H1 (cell line): ENCODE measurements around the gene TOR4A. TPM values are rescaled to one million over a fixed set of nuclear protein-coding genes. Genes with fewer than 3 reads are reported as not detected.

Experiments used
- CTCF ChIA-PET: fragments of 300-600 bp; sonication (Branson Sonifier 250); formaldehyde crosslinking; loops from one replicate; lab custom pipeline; 2021; ENCODE audit not compliant: partially characterized antibody; lab: Charles Lee
- POLR2A ChIA-PET: fragments of 300-600 bp; sonication (Branson Sonifier 250); formaldehyde crosslinking; loops from one replicate; lab custom pipeline; 2021; ENCODE audit warnings: inconsistent platforms; ENCODE audit not compliant: partially characterized antibody; lab: Charles Lee
- DNase-seq, 2 experiments: peaks; one replicate each; pipeline versions ENCODE4 v3.0.0 to v3.0.0-alpha.2; 2010 to 2022; ENCODE audit warnings: low spot score in 2 of 2, low read depth in 1 of 2, mixed read lengths in 1 of 2
- FAIRE-seq: peaks from 2 replicates; lab custom pipeline; 2011; peaks lifted over from hg19 to GRCh38; lab: Jason Lieb, UNC
- H2AFZ ChIP-seq: 2 replicates; pipeline ENCODE4 v1.8.1; 2012; ENCODE audit warnings: low read length, inconsistent platforms
- H2AK5ac ChIP-seq: 2 replicates; pipeline ENCODE4 v1.6.1; 2013; ENCODE audit warnings: low read depth, low read length
- H2BK120ac ChIP-seq: replicated peaks from 2 replicates; pipeline ENCODE3; 2013; ENCODE audit warnings: low read depth, low read length, inconsistent platforms
- H2BK12ac ChIP-seq: 2 replicates; pipeline ENCODE4 v1.6.1; 2013; ENCODE audit warnings: low read depth, low read length
- H2BK15ac ChIP-seq: 2 replicates; pipeline ENCODE4 v1.6.1; 2013; ENCODE audit warnings: low read length
- H2BK20ac ChIP-seq: 2 replicates; pipeline ENCODE4 v1.6.1; 2013; ENCODE audit warnings: low read length
- H2BK5ac ChIP-seq: 2 replicates; pipeline ENCODE4 v1.6.1; 2013; ENCODE audit warnings: low read depth, low read length
- H3K14ac ChIP-seq: 2 replicates; pipeline ENCODE4 v1.6.1; 2013; ENCODE audit warnings: inconsistent platforms; ENCODE audit not compliant: insufficient read length
- H3K18ac ChIP-seq: 2 replicates; pipeline ENCODE4 v1.6.1; 2013; ENCODE audit warnings: low read length; ENCODE audit errors: extremely low read depth
- H3K23ac ChIP-seq: 2 replicates; pipeline ENCODE4 v1.6.1; 2013; ENCODE audit warnings: inconsistent platforms; ENCODE audit not compliant: insufficient read length
- H3K23me2 ChIP-seq: 2 replicates; pipeline ENCODE4 v1.6.1; 2013; ENCODE audit warnings: low read depth, low read length
- H3K27ac ChIP-seq: 2 replicates; pipeline ENCODE4 v1.6.1; 2011; ENCODE audit warnings: low read depth, low read length, inconsistent platforms
- H3K27me3 ChIP-seq, 4 experiments: replicated peaks in 1 of 4; 1 replicate in 1 of 4; 2 replicates in 3 of 4; pipeline versions ENCODE4 v1.6.1 to v1.8.1; 2011 to 2013; ENCODE audit warnings: low read length in 3 of 4, mild to moderate bottlenecking in 3 of 4, inconsistent platforms in 2 of 4, mixed read lengths in 2 of 4, moderate library complexity in 1 of 4; ENCODE audit not compliant: control insufficient read depth in 3 of 4, insufficient read depth in 3 of 4; ENCODE audit errors: extremely low read depth in 1 of 4
- H3K36me3 ChIP-seq, 4 experiments: 2 replicates each; pipeline versions ENCODE4 v1.6.1 to v1.8.1; 2011 to 2013; ENCODE audit warnings: mild to moderate bottlenecking in 4 of 4, low read length in 3 of 4, moderate library complexity in 2 of 4, control low read depth in 1 of 4, inconsistent platforms in 1 of 4; ENCODE audit not compliant: insufficient read depth in 4 of 4, control insufficient read depth in 2 of 4
- H3K4ac ChIP-seq: replicated peaks from 2 replicates; pipeline ENCODE3; 2013; ENCODE audit warnings: low read length, low read depth, mixed read lengths, inconsistent platforms; ENCODE audit not compliant: insufficient read length
- H3K4me1 ChIP-seq, 4 experiments: replicated peaks in 1 of 4; 1 replicate in 1 of 4; 2 replicates in 3 of 4; pipeline versions ENCODE4 v1.6.1 to v1.8.1; 2011 to 2013; ENCODE audit warnings: low read length in 3 of 4, inconsistent platforms in 2 of 4, mixed read lengths in 1 of 4; ENCODE audit not compliant: insufficient read depth in 4 of 4, control insufficient read depth in 3 of 4
- H3K4me2 ChIP-seq, 2 experiments: 2 replicates each; pipeline versions ENCODE4 v1.6.1 to v1.8.1; 2011 to 2013; ENCODE audit warnings: low read depth in 2 of 2, low read length in 2 of 2, control low read depth in 1 of 2, inconsistent platforms in 1 of 2, mild to moderate bottlenecking in 1 of 2; ENCODE audit not compliant: insufficient read depth in 1 of 2
- H3K4me3 ChIP-seq, 4 experiments: fragments of 200-600, 300-600 bp in 1 of 4; sonication (generic), shearing (Covaris generic), sonication (Bioruptor Twin) in 1 of 4; 2 replicates each; pipeline versions ENCODE4 v1.5.1 to v1.8.1; 2011 to 2016; ENCODE audit warnings: low read length in 4 of 4, low read depth in 3 of 4, control low read depth in 2 of 4, inconsistent platforms in 2 of 4, mild to moderate bottlenecking in 2 of 4, mixed read lengths in 1 of 4, moderate library complexity in 1 of 4; ENCODE audit not compliant: insufficient read depth in 2 of 4; ENCODE audit errors: extremely low read depth in 1 of 4
- H3K56ac ChIP-seq: replicated peaks from 2 replicates; pipeline ENCODE3; 2013; ENCODE audit warnings: low read depth, mild to moderate bottlenecking, mixed read lengths, low read length, inconsistent platforms; ENCODE audit not compliant: insufficient read length
- H3K79me1 ChIP-seq: 2 replicates; pipeline ENCODE4 v1.6.1; 2013; ENCODE audit warnings: low read depth, low read length, control low read depth
- H3K79me2 ChIP-seq, 2 experiments: 2 replicates each; pipeline versions ENCODE4 v1.6.1 to v1.8.1; 2012 to 2013; ENCODE audit warnings: low read length in 2 of 2, mild to moderate bottlenecking in 2 of 2, inconsistent platforms in 1 of 2; ENCODE audit not compliant: insufficient read depth in 2 of 2, control insufficient read depth in 1 of 2
- H3K9ac ChIP-seq, 4 experiments: replicated peaks in 1 of 4; 1 replicate in 1 of 4; 2 replicates in 3 of 4; pipeline versions ENCODE4 v1.6.1 to v1.8.1; 2011 to 2013; ENCODE audit warnings: low read depth in 3 of 4, low read length in 3 of 4, control low read depth in 2 of 4, mild to moderate bottlenecking in 2 of 4, moderate library complexity in 2 of 4, inconsistent platforms in 1 of 4; ENCODE audit errors: extremely low read depth in 1 of 4
- H3K9me3 ChIP-seq, 2 experiments: 2 replicates each; pipeline versions ENCODE4 v1.6.1 to v1.8.1; 2012 to 2013; ENCODE audit warnings: mild to moderate bottlenecking in 2 of 2, moderate library complexity in 2 of 2, control low read depth in 1 of 2, inconsistent platforms in 1 of 2, low read depth in 1 of 2, low read length in 1 of 2, mixed read lengths in 1 of 2; ENCODE audit not compliant: insufficient read depth in 2 of 2
- H4K20me1 ChIP-seq, 2 experiments: replicated peaks in 1 of 2; 2 replicates each; pipeline versions ENCODE3 to v1.8.1; 2011 to 2013; ENCODE audit warnings: inconsistent platforms in 2 of 2, low read length in 2 of 2, mild to moderate bottlenecking in 1 of 2; ENCODE audit not compliant: insufficient read depth in 2 of 2, control insufficient read depth in 1 of 2
- H4K5ac ChIP-seq: 2 replicates; pipeline ENCODE4 v1.6.1; 2013; ENCODE audit warnings: low read length, low read depth, mixed read lengths, inconsistent platforms; ENCODE audit not compliant: insufficient read length
- H4K8ac ChIP-seq: 2 replicates; pipeline ENCODE4 v1.8.0; 2013; ENCODE audit warnings: mild to moderate bottlenecking, moderate library complexity, low read length, inconsistent platforms; ENCODE audit not compliant: insufficient read depth; ENCODE audit errors: extremely low read depth
- H4K91ac ChIP-seq: replicated peaks from 2 replicates; pipeline ENCODE3; 2013; ENCODE audit warnings: low read length, mixed read lengths, inconsistent platforms; ENCODE audit not compliant: insufficient read length
- HDAC2 ChIP-seq, 2 experiments: fragments of 300-600 bp in 1 of 2; sonication (generic) in 1 of 2; IDR thresholded peaks; 2 replicates each; pipeline ENCODE4 v1.6.1; 2011 to 2012; ENCODE audit warnings: low read depth in 2 of 2, low read length in 2 of 2, mild to moderate bottlenecking in 2 of 2, moderate library complexity in 2 of 2, borderline replicate concordance in 1 of 2, inconsistent platforms in 1 of 2
- TAF1 ChIP-seq: IDR thresholded peaks from 2 replicates; pipeline ENCODE4 v1.6.1; 2011; ENCODE audit warnings: mild to moderate bottlenecking, low read depth, low read length
- WGBS, 2 experiments: shearing (Covaris generic) in 1 of 2; methylation state at CpG; one replicate each; pipeline versions ENCODE4 v1.1.6 to v1.1.7; 2013 to 2015; ENCODE audit warnings: low lambda C conversion rate in 2 of 2, mixed read lengths in 2 of 2, inconsistent platforms in 1 of 2, low coverage in 1 of 2, missing lambda C conversion rate in 1 of 2; ENCODE audit not compliant: insufficient replicate concordance in 2 of 2, insufficient coverage in 1 of 2, insufficient read length in 1 of 2; ENCODE audit errors: extremely low coverage in 1 of 2, missing lambda C conversion rate in 1 of 2; 5-methylcytosine and 5-hydroxymethylcytosine counted together
- polyA plus RNA-seq, 7 experiments: library from polyadenylated mRNA; depleted of rRNA in 3 of 7; stranded (reverse) in 5 of 7; unstranded in 2 of 7; fragments of >200 nt in 5 of 7; fragments of 200-250 nt in 2 of 7; gene quantifications; 1 replicate in 5 of 7; 2 replicates in 1 of 7; 4 replicates in 1 of 7; pipeline versions ENCODE4 v1.2.1 to v1.2.3, GENCODE V29; 2011 to 2013; ENCODE audit warnings: missing spikeins in 2 of 7, mixed read lengths in 2 of 7
- total RNA-seq: library from RNA; stranded (reverse); fragmentation: NEBNext Ultra II Directional; extraction: Animal tissue kit (Norgen Biotek cat#: 25700); gene quantifications from 2 replicates; pipeline ENCODE4 v1.2.1, GENCODE V29; 2021

Gene TOR4A
- total and polyA plus RNA-seq, 2 of the 8 experiments (the other 6 are each of a cell fraction or from before 2014, with no cell fraction given) = 8.4 to 9.3 TPM

GRCh38 chr9:137241490-137242268 lies 35.8 kb upstream of the TOR4A start:
- peaks cover 6 to 18% (median 15%) of the 10 kb centered on the region in 4 experiments; a peak in 7 of 8 replicates for H3K36me3 ChIP-seq
- H2BK120ac ChIP-seq = no peak overlapping the region
- no peak overlapping the region for H3K14ac ChIP-seq
- H2BK12ac ChIP-seq = no peak overlapping the region
- H3K9me3 ChIP-seq = no peaks in the 10 kb centered on the region
- H3K56ac ChIP-seq = no peak overlapping the region
- no peak overlapping the region for H4K5ac ChIP-seq
- H2BK15ac ChIP-seq = no peak overlapping the region
- no peak overlapping the region for H4K8ac ChIP-seq
- H3K79me1 ChIP-seq = peaks cover 5% of the 10 kb centered on the region
- H4K20me1 ChIP-seq = peaks cover 22 to 23% of the 10 kb centered on the region in 2 experiments
- peak overlapping the region; percentile 22 to 95 (median 64) for H3K9ac ChIP-seq
- no peaks in the 10 kb centered on the region for H3K27me3 ChIP-seq
- H4K91ac ChIP-seq = peak overlapping the region; percentile 73
- H2AFZ ChIP-seq = no peak overlapping the region
- peaks cover 0 to 20% of the 10 kb centered on the region in 2 experiments; a peak in 2 of 4 replicates for H3K79me2 ChIP-seq
- DNase-seq (no peak), FAIRE-seq (no peak)
- WGBS, 2 experiments = 15% methylated on average over 38 of the region's 83 CpGs; no CpG with 5 or more reads in 1 of the 2 experiments
- peak overlapping the region; percentile 67; the same call in 1 of the 2 replicates for H3K27ac ChIP-seq
- H3K18ac ChIP-seq = no peak overlapping the region; the same call in 1 of the 2 replicates
- no peak overlapping the region for H3K4ac ChIP-seq
- no peak overlapping the region for H2BK20ac ChIP-seq
- H3K23me2 ChIP-seq = peaks cover 5% of the 10 kb centered on the region; the same call in 1 of the 2 replicates
- H3K4me3 ChIP-seq = peak overlapping the region; percentile 64 to 92 (median 74)
- H3K4me2 ChIP-seq = peak overlapping the region; percentile 76 to 87
- no peak overlapping the region for H2BK5ac ChIP-seq
- POLR2A ChIA-PET = interaction anchor here (0.6 to 69.9 kb wide), 30 partner anchors 7 to 268 kb away, joined by 3 to 1462 read pairs (median 4); partner anchors contain the start of genes ABCA2, ANAPC2, CYSRT1 and MAN1B1
- H3K4me1 ChIP-seq = peaks cover 0 to 27% (median 17%) of the 10 kb centered on the region in 4 experiments; a peak in 6 of 7 replicates
- H2AK5ac ChIP-seq = no peak overlapping the region
- no peak overlapping the region for H3K23ac ChIP-seq
- TF ChIP-seq TAF1 = no peak
- 0 out of 4 replicates have a peak, but pooled peaks of 1 of the 2 experiments have one; percentile 45 for TF ChIP-seq HDAC2 (IDR thresholded peaks at IDR 0.05; ENCODE audit: borderline replicate concordance in 1 of 2, low read depth in 2 of 2, low read length in 2 of 2)
- TF ChIP-seq, all 59 proteins: peak for 1
- CTCF ChIA-PET = interaction anchor here (0.6 to 9.1 kb wide), 10 partner anchors 11 to 213 kb away, joined by 3 to 113 read pairs (median 6); partner anchors contain the start of genes CYSRT1, RNF208, RNF224 and SLC34A3
